Islet precursor cell (in vitro differentiated cells): Measurements from ENCODE around the gene TSG101.

Source experiments
- DNase-seq: peaks from one replicate; pipeline ENCODE4 v3.0.0-alpha.2; 2018

The TSG101 gene

DNA sequence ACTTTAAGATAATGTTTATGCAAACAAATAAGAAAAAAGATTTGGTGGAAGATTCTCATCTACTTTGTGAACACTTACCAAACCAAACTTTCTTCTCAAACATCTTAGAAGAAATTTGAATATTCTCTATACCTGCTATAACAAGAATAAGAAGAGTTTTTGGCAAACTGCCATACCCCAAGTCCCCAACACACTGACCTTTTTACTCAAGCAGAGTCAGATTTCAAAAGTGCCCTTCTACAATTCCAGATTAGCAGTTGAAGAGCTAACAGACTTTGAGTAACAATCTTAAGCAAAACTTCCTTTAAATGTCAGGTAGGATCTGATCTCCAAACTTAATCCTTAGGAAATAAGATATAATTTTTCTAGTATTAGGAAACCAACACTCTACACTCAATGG is 33.9 kb downstream of the TSG101 start:
- no peak for DNase-seq

DNA sequence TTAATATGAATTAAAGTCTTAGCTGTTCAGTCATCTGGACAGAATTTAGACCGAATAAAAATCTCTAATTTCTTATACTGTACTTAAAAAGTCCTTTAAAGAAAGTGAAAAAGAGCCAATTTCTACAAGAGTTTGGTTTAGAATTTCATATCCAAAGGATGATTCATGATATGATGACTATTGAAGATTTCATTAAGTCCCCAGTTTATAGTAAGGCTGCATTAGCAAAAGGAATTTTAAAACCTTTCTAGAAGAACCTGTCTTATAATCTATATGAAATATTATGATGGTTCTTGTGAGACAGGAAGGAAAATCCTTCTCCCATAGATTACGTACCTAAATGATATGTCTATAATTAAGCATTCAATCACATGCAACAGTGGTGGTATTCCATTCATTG is 34.8 kb downstream of the TSG101 start:
- no peak for DNase-seq

- peak; percentile 54 for DNase-seq
Observed at GRCh38 chr11:18490736-18491485, 35.8 kb downstream of the TSG101 start.

- DNase-seq: no peak
Observed at GRCh38 chr11:18490319-18490718, 36.4 kb downstream of the TSG101 start.

DNA sequence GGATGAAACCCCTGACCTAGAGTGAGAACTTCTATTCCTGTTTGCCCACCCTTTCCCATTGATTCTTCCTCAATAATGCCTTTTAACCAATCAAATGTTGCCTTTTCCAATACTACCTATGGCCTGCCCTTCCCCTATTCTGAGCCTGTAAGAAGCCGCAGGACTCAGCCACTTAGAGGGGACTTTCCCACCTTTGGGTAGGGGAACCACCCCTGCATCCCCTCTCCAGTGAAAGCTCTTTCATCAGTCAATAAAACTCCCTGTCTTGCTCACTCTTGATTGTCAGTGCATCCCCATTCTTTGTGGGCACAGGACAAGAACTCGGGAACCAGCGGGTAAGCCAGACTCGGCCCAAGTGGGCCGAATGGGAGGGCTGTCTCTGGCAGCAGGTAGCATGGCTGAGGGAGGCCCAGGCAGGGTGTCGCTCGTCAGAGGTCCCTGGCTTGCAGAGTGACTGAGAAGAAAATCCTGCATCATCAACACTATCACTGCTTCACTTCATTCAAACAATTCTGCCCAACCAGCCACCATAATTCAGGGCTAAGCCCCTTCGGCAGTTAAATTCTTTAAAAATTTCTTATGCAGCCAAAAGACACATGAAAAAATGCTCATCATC is 40.7 kb downstream of the TSG101 start:
- DNase-seq: no peak

DNA sequence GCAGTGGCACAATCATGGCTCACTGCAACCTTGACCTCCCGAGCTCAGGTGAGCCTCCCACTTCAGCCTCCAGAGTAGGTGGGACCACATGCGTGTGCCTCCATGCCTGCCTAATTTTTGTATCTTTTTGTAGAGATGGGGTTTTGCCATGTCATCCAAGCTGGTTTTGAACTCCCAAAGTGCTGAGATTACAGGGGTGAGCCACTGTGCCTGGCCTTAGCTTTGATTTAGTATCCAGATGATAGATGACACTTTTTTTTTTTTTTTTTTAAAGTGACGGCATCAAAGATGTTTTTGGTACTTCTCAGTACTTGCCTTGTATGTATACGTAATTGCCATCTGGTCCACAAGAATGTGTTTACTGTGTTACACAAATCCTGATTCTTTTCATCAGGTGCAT is 47.7 kb downstream of the TSG101 start:
- DNase-seq: no peak

- DNase-seq: no peak
Observed at GRCh38 chr11:18472587-18472986, 54.2 kb downstream of the TSG101 start.

DNA sequence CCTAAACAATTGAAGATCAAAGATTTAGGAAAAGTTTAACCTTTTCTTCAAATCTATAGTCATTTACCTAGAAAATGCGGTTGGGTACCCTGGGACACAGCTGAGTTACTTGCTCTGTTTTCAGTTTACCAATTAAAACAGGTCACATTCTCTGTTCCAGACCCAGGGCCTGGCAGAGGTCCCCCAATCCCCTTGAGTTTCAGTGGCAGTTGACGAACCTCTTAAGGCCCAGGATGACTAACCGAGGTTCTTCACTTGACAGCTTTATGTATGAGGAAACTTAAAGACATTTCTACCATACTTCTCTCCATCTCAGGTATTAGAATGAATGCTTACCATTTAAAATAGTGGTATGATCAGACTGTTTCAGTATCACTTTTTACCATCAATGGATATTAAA is 54.7 kb downstream of the TSG101 start:
- DNase-seq: no peak

DNA sequence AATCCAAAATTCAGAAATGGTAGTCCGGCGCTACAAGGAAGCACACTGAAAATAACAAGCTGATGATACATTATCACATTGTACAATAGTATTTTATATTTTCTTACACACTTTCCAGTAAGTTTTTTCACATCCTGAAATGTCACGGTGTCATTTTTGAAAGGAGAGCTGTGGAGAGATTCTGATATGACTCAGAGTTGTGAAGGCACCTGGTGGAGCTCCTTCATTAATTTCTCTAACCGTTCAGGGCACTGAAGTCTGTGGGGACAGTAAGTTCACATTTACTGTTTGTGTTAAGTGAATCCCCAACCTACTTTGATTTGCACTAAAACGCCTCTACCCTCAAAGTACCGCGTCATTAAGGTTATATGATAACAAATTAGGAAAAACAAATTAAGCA is 57.8 kb downstream of the TSG101 start:
- no peak for DNase-seq

- no peak for DNase-seq
Observed at GRCh38 chr11:18468059-18468458, 58.7 kb downstream of the TSG101 start.

DNA sequence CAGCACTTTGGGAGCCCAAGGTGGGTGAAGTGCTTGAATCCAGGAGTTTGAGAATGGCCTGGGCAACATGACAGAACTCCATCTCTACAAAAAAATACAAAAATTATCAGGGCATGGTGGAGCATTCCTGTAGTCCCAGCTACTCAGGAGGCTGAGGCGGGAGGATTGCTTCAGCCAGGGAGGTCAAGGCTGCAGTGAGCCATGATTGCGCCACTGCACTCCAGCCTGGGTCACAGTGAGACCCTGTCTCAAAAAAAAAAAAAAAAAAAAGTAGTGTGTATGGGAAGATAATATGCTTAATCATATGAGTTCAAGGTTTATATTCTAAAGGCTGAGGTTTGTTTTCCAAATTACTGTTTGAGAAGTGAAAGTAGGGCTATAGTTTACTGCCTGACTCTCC is 60.3 kb downstream of the TSG101 start:
- DNase-seq: no peak

- DNase-seq: no peak
Observed at GRCh38 chr11:18463439-18463838, 63.3 kb downstream of the TSG101 start.

- no peak for DNase-seq
Observed at GRCh38 chr11:18461909-18462308, 64.8 kb downstream of the TSG101 start.

DNA sequence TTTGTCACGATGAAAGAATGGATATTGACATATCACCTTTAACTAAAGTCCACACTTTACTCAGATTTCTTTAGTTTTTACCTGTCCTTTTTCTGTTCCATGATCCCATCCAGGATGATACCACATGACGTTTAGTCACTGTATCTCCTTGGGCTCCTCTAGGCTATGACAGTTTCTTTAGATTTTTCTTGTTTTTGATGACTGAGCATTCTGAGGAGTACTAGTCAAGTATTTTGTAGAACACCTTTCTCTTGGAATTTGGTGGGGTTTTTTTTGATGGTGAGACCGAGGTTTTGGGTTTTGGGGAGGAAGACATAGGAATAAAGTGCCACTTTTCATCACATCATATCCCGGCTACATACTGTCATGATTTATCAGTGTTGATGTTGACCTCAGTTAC is 67.1 kb downstream of the TSG101 start:
- DNase-seq: no peak

DNA sequence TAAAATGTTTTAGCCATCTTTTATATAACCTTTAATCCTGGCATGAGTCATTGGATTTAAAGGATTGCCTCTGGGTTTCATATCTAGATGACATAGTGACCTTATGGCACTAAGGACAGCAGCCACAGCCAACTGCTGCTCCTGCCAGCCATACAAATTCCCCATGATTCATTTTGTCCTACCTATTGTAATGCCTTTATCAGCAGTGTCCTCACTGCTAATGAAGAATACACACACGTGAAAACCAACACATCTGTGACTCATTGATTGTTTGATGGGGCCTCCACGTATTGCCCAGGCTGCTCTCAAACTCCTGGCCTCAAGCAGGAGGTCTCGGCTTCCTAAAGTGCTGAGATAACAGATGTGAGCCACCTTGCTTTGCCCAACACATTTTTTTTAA is 69.3 kb downstream of the TSG101 start:
- DNase-seq: no peak

- DNase-seq: no peak
Observed at GRCh38 chr11:18455686-18456372, 70.9 kb downstream of the TSG101 start, which contains the start of gene LDHAL6A. TSS of gene LDHAL6A (plus strand) at chr11:18455856. CDS start at chr11:18456681, 825 bp downstream.

DNA sequence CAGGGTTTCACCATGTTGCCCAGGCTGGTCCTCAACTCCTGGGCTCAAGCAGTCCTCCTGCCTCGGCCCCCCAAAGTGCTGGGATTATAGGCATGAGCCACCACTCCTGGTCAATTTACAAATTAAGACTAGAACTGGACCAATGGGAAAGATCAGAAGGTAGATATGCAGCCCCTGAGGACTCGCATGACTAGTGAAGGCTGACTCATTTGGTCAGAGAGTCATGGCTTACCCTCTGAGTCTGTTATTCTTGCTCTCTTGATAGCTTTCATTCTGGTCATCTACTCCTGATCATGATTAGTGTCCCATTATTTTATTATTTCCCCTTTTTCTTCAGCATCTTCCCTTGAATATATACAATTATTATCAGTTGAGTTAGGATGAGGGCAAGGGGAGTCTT is 73.8 kb downstream of the TSG101 start:
- DNase-seq: no peak

- DNase-seq: no peak
Observed at GRCh38 chr11:18449251-18449650, 77.5 kb downstream of the TSG101 start.

GRCh38 chr11:18438691-18439090 is 88.1 kb downstream of the TSG101 start:
- DNase-seq: no peak
